Ovary (tissue), 9 donors: ENCODE measurements around the gene BRD4. TPM values are rescaled to one million over a fixed set of nuclear protein-coding genes. Genes with fewer than 3 reads are reported as not detected.

Source experiments
- DNase-seq, 5 donors: peaks; one replicate each; pipeline ENCODE4 v3.0.0-alpha.2; 2019 to 2020
- H3K27ac ChIP-seq, 2 donors: fragments of 200-600 bp; one replicate each; pipeline versions ENCODE4 v1.5.1 to v1.8.0; 2019 to 2022
- H3K27me3 ChIP-seq: fragments of 200-600 bp; one replicate; pipeline ENCODE4 v1.8.0; 2022
- H3K36me3 ChIP-seq: fragments of 200-600 bp; sonication (generic); one replicate; pipeline ENCODE4 v1.5.1; 2019
- H3K4me1 ChIP-seq: one replicate; pipeline ENCODE4 v1.8.1; 2013; ENCODE audit warnings: mild to moderate bottlenecking, moderate library complexity; ENCODE audit not compliant: insufficient read depth
- H3K4me3 ChIP-seq: fragments of 200-600 bp; sonication (generic); one replicate; pipeline ENCODE4 v1.5.1; 2017
- H3K9me3 ChIP-seq, 2 donors: fragments of 200-600 bp in 1 of 2; sonication (generic) in 1 of 2; one replicate each; pipeline versions ENCODE4 v1.5.1 to v1.8.1; 2013 to 2019; ENCODE audit warnings: mild to moderate bottlenecking in 1 of 2, moderate library complexity in 1 of 2
- CTCF ChIP-seq, 3 donors: fragments of 450-650 bp in 2 of 3; fragments of 200-600 bp in 1 of 3; IDR thresholded peaks; one replicate each; pipeline versions ENCODE4 v1.5.1 to v1.8.0; 2016 to 2022; ENCODE audit warnings: antibody characterized with exemption in 3 of 3, mild to moderate bottlenecking in 1 of 3
- EP300 ChIP-seq: sonication (generic); formaldehyde crosslinking; IDR thresholded peaks from one replicate; pipeline ENCODE4 v1.6.1; 2017; ENCODE audit warnings: antibody characterized with exemption
- POLR2A ChIP-seq: fragments of 450-650 bp; IDR thresholded peaks from one replicate; pipeline ENCODE4 v1.6.1; 2017; ENCODE audit warnings: antibody characterized with exemption, mild to moderate bottlenecking, moderate library complexity
- WGBS, 3 donors: extraction: QIAGEN DNeasy Blood & Tissue Kit in 1 of 3; methylation state at CpG; one replicate each; pipeline versions ENCODE4 v1.1.5 to v1.1.7; 2013 to 2017; 5-methylcytosine and 5-hydroxymethylcytosine counted together
- intact Hi-C, 4 donors: fragments of 100-400 bp; cut with DNase I; formaldehyde crosslinking; loops; one replicate each; pipeline versions ENCODE4 v1.11.0 to v1.15.1; 2022 to 2023
- polyA plus RNA-seq, 2 donors: library from polyadenylated mRNA; stranded (reverse); fragments of 200-250 nt in 1 of 2; fragments of 350-450 nt in 1 of 2; fragmentation: Illumina TruSeq in 1 of 2; extraction: RNeasy Lipid Tissue Mini Kit (QIAGEN cat#74804) in 1 of 2; gene quantifications; one replicate each; pipeline ENCODE4 v1.2.3, GENCODE V29; 2013 to 2014
- total RNA-seq, 7 donors: library from RNA; depleted of rRNA in 2 of 7; stranded (reverse); fragments of >200 nt in 2 of 7; fragmentation: NEBNext Ultra II Directional in 3 of 7; extraction: Animal tissue kit (Norgen Biotek cat#: 25700) in 3 of 7; gene quantifications; one replicate each; pipeline versions ENCODE4 v1.1.0 to v1.2.4, GENCODE V29; 2016 to 2023
- donor health status: DM: no; HTN: no; CAD: no; lungs with moderate emphysema.
- donor health status: DM: no; HTN: no; CAD: no.
- donor health status: Bipolar disorder and iron deficiency.
- donor health status: DM: yes; HTN: yes; CAD: no.
- donor health status: DM: no; HTN: no; CAD: no.
- donor health status: DM: yes; HTN: yes; CAD: no.

Gene BRD4
- total and polyA plus RNA-seq, 9 donors: 19.6 to 127 (median 90.4) TPM

DNA sequence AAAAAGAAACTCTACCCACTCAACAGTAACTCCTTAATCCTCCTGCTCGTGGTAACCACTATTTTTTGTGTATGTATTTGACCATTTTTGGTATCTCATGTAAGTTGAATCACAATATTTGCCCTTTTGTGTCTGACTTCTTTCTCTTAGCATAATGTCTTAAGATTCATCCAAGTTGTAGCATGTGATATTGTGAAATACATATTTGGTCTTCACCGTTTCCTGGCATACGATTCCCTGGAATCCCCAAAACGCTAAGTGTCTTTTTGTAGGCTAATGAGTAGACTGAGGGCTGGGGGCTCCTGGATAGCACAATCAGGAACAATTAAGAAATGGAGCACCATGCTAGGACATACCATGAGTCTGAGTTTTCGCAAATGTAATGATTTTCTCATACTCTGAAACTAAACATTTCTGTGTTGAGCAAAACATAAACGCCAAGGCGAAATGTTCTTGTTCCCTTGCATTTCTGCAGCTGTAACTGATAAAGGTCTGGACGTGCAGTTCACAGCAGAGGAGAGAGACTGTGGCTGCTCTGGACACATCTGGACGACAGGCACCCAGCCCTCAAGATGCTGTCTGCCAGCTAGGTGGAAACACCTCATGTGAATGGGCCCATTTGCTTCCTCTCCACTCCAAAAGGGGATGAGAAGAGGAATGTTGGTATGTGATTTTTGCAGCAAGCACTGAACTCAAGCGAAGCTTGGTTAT, 38.4 kb downstream of the BRD4 start:
- H3K27me3 ChIP-seq: no peaks in the 10 kb centered on the region
- TF ChIP-seq EP300 (no peak), CTCF (IDR thresholded peaks at IDR 0.05) (no peak), POLR2A (no peak)
- no peak overlapping the region for H3K4me3 ChIP-seq
- DNase-seq: no peak
- intact Hi-C loops: no loop called here
- WGBS, 3 donors: 7 to 17% (median 10%) methylated on average over 10 of the region's 10 CpGs
- H3K4me1 ChIP-seq: peaks cover 46% of the 10 kb centered on the region
- no peaks in the 10 kb centered on the region for H3K36me3 ChIP-seq
- no peaks in the 10 kb centered on the region for H3K9me3 ChIP-seq
- H3K27ac ChIP-seq: peak overlapping the region in 1 of 2 donors; percentile 2

DNA sequence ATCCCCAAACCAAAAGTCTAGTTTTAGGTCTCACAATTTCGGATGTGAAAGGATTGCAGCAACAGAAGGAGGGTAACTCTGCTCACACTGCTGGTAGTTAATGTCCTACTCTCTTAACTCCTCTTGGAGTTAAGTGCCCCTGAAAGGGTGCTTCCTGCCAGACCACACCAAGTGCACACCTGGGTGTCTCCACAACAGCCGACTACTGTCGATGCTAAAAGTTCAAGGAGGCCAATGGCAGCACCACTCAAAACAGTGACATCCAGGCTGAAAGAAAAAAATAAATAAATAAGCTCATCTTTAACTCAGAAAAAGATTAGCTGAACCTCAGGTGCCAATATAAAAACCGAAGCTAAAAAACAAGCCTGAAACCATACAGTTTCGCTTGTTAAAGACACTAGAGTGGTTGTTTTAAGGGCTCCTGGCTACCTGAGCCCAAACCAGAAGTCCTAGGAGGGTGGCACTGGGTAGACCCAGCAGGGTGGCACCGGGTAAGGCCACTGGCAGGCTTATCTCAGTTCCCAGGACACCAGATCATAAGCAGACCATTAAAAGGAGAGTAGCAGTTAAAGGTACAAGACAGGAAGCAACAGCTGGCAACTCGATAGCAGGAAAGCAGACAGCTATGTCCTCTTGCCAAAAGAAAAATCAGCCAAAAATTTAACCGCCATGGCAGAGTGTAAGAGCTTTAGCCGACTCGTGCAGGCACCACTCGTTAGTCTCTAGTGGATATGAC, 39.3 kb downstream of the BRD4 start:
- intact Hi-C loops: no loop called here
- H3K4me3 ChIP-seq: no peak overlapping the region
- H3K4me1 ChIP-seq: peaks cover 51% of the 10 kb centered on the region

GRCh38 chr19:15292140-15292539, 40.2 kb downstream of the BRD4 start:
- Histone ChIP-seq H3K4me3 (no peak overlapping the region), H3K4me1 (peaks cover 48% of the 10 kb centered on the region), H3K9me3 (no peaks in the 10 kb centered on the region), H3K27ac (no peak overlapping the region), H3K27me3 (no peaks in the 10 kb centered on the region), H3K36me3 (no peaks in the 10 kb centered on the region)
- 89 to 96% (median 90%) methylated on average over 7 of the region's 7 CpGs for WGBS, 3 donors
- intact Hi-C loops: no loop called here
- TF ChIP-seq EP300: no peak
- TF ChIP-seq POLR2A: no peak
- TF ChIP-seq CTCF (IDR thresholded peaks at IDR 0.05): no peak
- DNase-seq: no peak

More for the DNA sequence above, 39.3 kb downstream of the BRD4 start:
- Histone ChIP-seq H3K36me3 (no peaks in the 10 kb centered on the region), H3K27me3 (no peaks in the 10 kb centered on the region), H3K9me3 (no peaks in the 10 kb centered on the region), H3K27ac (no peak overlapping the region)
- 18 to 23% (median 20%) methylated on average over 11 of the region's 11 CpGs for WGBS, 3 donors
- TF ChIP-seq EP300 (no peak), CTCF (IDR thresholded peaks at IDR 0.05) (no peak), POLR2A (no peak)
- DNase-seq: no peak

DNA sequence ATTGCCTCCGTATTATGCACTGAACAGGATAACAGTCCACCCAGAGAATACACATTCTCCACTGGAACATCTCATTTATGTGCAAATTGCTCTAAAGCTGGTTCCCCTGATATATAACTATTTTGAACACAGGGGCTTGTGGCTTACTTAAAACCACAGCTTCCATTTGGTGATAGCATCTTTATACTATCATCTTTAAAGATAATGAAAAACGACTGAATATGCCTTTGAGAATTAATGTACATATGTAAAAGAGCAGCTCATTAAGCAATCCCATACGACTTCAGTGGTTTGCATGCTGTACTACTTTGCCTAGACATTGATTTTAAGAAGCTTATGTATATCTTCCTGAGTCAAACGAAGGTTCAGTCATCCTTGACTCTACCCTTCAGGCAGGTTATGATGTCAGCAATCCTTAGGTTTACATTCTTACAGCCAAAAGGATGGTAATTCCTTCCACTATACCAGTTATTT, 40.8 kb downstream of the BRD4 start:
- DNase-seq: no peak
- TF ChIP-seq CTCF (IDR thresholded peaks at IDR 0.05): no peak
- TF ChIP-seq EP300: no peak
- TF ChIP-seq POLR2A: no peak
- H3K4me1 ChIP-seq: peaks cover 45% of the 10 kb centered on the region
- H3K9me3 ChIP-seq: no peaks in the 10 kb centered on the region
- WGBS, 3 donors: 61 to 68% (median 67%) methylated on average over 4 of the region's 4 CpGs
- H3K4me3 ChIP-seq: no peak overlapping the region
- H3K27me3 ChIP-seq: no peaks in the 10 kb centered on the region
- no peak overlapping the region for H3K27ac ChIP-seq
- H3K36me3 ChIP-seq: no peaks in the 10 kb centered on the region
- intact Hi-C loops: no loop called here
